ENCODE measurements around the gene PZP. TPM values are rescaled to one million over a fixed set of nuclear protein-coding genes. Genes with fewer than 3 reads are reported as not detected.

Gene PZP
- total and polyA plus RNA-seq, 2 of the 13 experiments (the other 11 are each of a cell fraction or from before 2014, with no cell fraction given) = 0.07 to 0.89 TPM

- no peak for TF ChIP-seq E2F2 (CRISPR knock-in tag; IDR thresholded peaks at IDR 0.05; ENCODE audit: borderline replicate concordance)
- TF ChIP-seq ZBTB10 (CRISPR knock-in tag; IDR thresholded peaks at IDR 0.05; ENCODE audit: borderline replicate concordance) = no peak
- no peak for TF ChIP-seq PRDM10 (CRISPR knock-in tag; IDR thresholded peaks at IDR 0.05; ENCODE audit: low read depth)
- TF ChIP-seq FOXM1 (CRISPR knock-in tag; IDR thresholded peaks at IDR 0.05) = no peak
- TF ChIP-seq SKIL (CRISPR knock-in tag; IDR thresholded peaks at IDR 0.05; ENCODE audit: borderline replicate concordance) = no peak
- no peak for TF ChIP-seq MEIS1 (CRISPR knock-in tag; IDR thresholded peaks at IDR 0.05; ENCODE audit: borderline replicate concordance)
- no peak for TF ChIP-seq HNF4A (CRISPR knock-in tag; IDR thresholded peaks at IDR 0.05)
- TF ChIP-seq ZNF432 (CRISPR knock-in tag; IDR thresholded peaks at IDR 0.05; ENCODE audit: borderline replicate concordance) = no peak
- TF ChIP-seq ZNF616 (CRISPR knock-in tag; IDR thresholded peaks at IDR 0.05; ENCODE audit: low read depth) = no peak
- TF ChIP-seq SETDB1 (CRISPR knock-in tag; IDR thresholded peaks at IDR 0.05; ENCODE audit: borderline replicate concordance) = no peak
- no peak for TF ChIP-seq ZNF20 (CRISPR knock-in tag; IDR thresholded peaks at IDR 0.05)
- no peak for TF ChIP-seq PHF21A (CRISPR knock-in tag; IDR thresholded peaks at IDR 0.05)
- TF ChIP-seq ZBTB7A (CRISPR knock-in tag; IDR thresholded peaks at IDR 0.05) = no peak
Measured at GRCh38 chr12:9237286-9237685, 29.1 kb upstream of the PZP start (continued).
